DMS153 (cell line): ENCODE results near the gene FFAR1.
A peak's percentile ranks its signal among the peaks of the same experiment; 100 is the strongest.
"Not testable (repeated sequence)": the region's sequence is repeated elsewhere in the genome, so short reads cannot be mapped to it uniquely, and the experiment has no call there.

Experiments
- DNase-seq: peaks from one replicate; lab custom pipeline; 2025; lab: John Stamatoyannopoulos, UW

FFAR1 gene

DNA sequence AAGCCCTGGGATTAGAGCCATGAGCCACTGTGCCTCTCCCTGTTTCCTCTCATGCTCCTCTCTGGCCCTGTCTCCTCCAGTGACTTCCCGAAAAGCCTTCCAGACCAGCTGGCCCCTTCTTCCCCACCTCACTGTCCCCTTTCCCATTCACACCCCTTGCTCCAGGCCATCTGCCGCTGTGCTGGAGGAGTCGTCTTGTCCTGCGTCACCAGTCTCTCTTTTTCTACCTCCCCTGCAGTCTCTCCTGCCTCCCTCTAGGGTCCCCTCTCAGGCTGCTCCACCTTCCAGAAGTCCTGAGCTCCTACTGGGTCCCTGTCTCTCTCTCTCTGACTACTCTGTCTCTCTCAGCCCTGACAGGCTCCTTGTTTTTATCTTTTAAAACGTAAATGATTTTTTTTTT, 5.3 kb upstream of the FFAR1 start:
- DNase-seq, result no peak

DNA sequence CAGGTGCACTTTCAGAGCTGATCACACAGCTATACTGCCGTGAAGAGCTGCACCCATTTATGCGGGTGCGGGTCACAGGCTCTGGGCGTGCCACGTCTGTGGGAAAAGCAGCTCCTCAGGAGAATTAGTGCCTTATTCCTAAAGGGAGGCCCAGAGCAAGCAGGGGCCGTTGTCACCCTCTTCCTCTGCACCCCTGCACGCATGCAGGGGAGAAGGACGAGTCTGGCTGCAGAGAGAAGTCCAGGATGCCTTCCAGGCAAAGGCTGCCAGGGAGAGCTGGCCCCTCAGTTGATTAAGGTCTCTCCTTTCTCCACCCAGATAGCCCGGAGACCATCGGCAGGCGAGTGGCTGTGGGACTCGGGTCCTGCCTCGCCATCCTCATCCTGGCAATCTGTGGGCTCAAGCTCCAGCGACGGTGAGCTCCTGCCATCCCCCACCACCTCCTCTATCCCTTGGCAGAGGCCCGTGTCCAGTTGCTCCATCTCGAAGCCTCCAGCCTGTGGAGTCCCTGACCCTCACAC, 3.1 kb upstream of the FFAR1 start:
- DNase-seq, result no peak

DNA sequence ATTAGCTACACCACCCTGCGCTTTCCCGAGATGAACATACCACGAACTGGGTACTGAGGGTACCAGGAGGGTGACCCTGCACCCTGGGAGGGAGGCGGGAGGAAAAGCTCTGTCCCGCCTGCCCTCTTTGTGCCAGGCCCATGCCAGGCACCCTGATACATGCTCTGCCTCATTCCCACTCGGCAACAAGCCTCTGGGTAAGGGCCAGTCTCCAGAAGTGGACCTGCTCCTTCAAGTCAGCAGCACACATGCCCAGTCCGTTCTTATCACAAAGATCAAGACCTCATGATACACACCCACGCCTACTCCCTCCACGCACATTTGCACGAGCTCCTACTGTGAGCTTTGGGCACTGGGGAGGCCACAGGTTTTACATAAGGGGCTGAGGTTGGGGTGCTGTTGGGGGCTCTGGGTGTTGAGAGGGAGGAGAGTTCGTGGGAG, 2.0 kb upstream of the FFAR1 start:
- no peak for DNase-seq

DNA sequence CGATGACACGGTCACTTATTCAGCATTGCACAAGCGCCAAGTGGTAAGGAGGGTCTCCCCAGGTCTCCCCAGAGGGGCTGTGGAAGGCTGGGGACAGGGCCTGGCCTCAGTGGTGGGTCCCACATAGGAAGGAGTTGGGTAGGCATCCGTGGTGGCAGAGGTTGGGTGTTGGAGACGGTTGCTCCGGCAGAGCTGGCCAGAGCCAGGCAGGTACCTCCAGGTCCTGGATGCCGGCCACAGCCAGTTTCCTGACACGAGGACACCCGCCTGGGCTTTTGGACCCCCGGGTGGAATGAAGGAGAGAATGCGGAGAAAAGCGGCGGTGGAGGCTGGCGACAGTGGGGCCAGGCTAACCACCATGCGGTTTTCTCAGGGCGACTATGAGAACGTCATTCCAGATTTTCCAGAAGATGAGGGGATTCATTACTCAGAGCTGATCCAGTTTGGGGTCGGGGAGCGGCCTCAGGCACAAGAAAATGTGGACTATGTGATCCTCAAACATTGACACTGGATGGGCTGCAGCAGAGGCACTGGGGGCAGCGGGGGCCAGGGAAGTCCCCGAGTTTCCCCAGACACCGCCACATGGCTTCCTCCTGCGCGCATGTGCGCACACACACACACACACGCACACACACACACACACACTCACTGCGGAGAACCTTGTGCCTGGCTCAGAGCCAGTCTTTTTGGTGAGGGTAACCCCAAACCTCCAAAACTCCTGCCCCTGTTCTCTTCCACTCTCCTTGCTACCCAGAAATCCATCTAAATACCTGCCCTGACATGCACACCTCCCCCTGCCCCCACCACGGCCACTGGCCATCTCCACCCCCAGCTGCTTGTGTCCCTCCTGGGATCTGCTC, 1.3 kb upstream of the FFAR1 start:
- DNase-seq, result no peak

DNA sequence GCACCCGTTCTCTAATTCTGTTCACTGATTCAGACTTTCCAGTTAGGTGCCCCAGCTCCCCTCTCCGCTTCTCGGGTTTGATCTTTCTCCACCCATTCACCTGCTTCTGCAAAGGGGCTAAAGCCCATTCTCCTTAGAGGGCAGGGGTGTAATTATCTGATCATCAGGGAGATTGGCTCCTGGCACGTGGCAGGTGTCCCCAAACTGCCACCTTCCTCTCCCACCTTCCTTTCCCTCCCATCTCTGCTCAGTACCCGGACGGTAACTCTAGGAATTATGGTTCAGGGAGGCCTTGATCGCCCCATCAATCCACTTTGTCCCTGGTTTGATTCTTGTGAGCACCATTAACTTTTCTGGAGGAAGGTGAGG, 212 bp downstream of the FFAR1 start:
- DNase-seq, result no peak

DNA sequence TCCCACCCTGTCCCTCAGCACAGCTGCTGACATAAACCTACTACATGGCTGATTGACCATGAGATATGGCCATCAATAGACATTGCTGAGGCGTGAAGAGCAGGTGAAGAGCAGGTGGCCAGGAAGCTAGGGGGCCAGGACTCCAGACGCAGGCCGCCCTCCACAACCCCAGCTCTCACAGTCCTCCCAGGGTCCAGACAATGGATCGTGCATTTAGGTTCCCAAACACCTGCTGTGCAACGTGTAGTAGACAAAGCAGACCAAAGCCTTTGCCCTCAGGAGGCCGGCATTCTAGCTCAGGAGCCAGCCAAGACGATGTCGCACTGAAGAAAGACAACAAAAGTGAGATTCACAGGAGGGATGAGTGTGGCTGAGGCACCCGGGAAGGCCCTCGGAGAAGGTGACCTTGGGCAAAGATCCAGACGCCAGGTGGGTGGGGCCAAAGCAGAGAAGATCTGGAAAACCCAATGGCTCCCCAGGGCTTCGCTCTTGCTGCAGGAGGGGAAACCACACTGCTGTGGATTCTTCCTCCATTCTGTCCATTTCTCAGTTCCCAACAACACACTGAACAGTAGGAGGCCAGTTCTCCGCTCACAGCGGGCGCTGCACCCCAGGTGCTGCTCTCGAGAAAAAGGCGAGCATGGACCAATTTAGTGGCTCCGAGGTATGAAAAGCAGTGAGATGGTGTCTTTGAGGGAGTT, 1.4 kb downstream of the FFAR1 start:
- DNase-seq, result no peak

DNA sequence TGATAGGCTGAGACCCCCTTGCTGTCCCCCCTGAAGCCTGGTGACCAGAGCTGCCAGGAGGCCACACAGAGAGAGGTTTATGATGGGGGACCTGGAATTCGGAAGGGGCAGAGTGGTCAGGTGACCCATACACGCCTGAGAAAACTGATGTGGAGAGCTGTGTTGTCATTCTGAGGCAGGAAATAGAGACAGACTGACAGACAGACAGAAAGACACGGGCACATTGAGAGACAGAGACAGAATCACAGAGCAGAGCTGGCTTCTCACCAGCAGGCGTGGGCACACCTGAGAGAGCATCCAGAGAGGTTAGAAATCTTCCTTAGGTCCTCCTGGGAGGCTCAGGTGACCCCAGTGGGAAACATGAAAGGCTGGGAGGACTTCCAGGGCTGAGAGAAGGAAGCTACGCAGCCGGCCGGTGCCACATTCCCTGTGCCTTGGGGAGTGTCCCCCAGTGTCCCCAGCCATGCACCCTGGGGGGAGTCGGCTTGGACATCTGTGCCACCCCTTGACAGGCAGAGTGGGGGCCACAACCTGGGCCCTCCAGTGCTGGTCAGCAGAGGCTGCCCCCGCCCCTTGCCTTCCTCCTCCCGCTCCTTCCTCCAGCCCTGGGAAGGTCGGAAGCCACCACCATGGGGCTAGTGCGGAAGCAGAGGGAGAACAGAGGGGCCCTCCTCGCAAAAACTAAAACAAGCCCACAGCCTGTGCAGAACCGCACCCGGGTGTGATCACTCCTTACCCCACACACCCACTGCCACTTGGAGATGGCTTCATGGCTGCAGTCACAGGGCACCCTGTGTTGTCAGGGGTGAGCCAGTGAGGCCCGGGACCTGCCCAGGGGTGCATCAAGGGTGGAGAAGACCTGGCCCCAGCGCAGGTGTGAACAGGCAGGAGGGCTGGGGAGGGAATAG, 2.2 kb downstream of the FFAR1 start:
- DNase-seq, result no peak

DNA sequence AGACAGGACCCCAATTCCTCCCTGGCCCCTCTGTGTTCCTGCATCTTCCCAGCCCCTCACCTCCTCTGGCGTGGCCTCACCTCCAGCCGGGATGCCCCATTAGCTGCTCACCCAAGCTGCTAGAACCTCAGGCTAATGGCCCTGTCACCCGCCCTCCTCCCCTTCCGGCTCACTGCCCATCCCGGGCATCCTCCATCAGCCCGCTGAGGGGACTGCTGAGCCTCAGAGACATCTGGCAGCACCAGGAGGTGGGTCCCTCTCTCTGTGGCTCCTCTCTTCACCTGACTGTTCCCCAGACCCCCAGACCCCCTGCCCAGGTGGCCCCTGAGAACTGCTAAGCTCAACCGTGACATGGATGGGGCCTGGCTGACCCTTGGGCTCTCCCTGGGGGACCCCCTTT, 2.9 kb downstream of the FFAR1 start:
- DNase-seq, result no peak

DNA sequence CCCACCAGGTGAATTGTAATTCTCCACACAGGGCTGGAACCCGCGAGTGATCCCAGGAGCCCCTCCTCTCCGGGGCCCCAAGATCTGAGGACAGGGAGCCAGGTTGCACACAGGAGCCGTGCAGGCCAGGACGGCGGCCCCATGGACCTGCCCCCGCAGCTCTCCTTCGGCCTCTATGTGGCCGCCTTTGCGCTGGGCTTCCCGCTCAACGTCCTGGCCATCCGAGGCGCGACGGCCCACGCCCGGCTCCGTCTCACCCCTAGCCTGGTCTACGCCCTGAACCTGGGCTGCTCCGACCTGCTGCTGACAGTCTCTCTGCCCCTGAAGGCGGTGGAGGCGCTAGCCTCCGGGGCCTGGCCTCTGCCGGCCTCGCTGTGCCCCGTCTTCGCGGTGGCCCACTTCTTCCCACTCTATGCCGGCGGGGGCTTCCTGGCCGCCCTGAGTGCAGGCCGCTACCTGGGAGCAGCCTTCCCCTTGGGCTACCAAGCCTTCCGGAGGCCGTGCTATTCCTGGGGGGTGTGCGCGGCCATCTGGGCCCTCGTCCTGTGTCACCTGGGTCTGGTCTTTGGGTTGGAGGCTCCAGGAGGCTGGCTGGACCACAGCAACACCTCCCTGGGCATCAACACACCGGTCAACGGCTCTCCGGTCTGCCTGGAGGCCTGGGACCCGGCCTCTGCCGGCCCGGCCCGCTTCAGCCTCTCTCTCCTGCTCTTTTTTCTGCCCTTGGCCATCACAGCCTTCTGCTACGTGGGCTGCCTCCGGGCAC, 3.9 kb downstream of the FFAR1 start:
- no peak for DNase-seq

DNA sequence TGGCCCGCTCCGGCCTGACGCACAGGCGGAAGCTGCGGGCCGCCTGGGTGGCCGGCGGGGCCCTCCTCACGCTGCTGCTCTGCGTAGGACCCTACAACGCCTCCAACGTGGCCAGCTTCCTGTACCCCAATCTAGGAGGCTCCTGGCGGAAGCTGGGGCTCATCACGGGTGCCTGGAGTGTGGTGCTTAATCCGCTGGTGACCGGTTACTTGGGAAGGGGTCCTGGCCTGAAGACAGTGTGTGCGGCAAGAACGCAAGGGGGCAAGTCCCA, 4.4 kb downstream of the FFAR1 start:
- no peak for DNase-seq

DNA sequence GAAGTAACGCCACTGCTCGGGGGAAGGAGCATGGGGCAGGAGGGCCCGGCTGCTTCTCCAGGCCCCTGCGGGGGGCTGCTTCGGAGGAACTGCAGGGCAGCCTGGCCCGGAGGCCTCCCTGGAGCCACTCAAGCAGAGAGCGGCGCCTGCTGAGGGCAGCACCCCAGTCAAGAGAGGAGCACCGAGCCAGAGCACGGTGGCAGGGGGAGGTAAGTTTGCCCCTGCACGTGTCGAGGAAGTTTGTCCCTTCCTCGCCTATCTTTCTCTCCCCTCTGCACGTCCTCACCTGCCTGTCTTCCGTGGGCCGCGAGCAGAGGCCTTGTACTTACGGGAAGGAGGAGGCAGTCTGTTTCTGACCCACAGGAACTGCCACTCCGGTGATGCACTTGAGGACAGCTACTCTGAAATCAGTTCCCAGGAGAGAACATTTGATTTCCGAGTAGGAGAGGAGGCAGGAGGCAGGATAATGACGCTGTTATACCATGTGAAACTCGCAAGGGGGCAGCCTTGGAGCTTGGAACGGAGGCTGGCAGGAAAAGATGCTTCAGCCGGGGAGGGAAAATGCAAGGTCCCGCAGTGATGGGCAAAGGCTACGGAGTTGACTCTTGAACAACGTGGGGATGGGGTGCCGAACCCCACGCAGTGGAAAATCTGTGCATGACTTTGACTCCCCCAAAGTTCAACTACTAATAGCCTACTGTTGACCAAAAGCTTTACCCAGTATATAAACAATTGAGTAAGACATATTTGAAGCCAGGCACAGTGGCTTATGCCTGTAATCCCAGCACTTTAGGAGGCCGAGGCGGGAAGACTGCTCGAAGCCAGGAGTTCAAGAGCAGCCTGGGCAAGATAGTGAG, 5.0 kb downstream of the FFAR1 start:
- DNase-seq, result peak; percentile 78

DNA sequence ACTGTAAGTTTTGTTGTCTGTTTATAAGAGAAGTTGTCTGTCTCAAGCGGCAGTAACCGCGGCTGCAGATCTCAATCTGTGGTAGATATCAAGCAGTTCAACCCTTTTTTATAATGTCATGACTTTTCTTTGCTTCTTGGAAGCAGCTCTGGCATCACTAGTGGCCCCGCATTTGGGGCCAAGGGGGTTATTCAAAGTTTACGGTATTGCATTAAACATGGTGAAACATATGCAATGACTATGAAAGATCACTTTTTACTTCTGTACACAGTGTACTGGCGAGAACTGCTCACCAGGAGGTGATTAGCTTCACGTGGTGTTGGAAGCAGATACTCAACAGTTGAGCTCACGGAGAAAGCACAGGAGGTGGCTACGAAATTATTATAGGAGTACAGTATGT, 5.9 kb downstream of the FFAR1 start:
- DNase-seq, result no peak

DNA sequence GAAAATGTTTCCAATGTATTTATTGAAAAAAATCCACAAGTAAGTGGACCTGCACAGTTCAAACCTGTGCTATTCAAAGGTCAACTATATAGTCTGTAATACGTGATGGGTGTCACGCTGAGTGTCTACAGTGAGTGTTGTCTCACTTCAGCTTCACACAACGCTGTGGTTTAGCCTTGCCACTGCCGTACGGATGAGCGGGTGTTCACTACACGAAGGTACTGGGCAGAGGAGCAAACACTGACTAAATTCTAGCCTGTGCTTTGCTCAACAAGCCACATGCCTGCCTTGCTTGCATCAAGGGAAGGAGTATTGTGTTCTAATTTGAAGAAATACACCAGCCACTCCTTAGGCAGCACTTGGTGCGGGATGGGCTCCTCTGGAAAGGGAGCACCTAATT, 7.2 kb downstream of the FFAR1 start:
- no peak for DNase-seq

DNA sequence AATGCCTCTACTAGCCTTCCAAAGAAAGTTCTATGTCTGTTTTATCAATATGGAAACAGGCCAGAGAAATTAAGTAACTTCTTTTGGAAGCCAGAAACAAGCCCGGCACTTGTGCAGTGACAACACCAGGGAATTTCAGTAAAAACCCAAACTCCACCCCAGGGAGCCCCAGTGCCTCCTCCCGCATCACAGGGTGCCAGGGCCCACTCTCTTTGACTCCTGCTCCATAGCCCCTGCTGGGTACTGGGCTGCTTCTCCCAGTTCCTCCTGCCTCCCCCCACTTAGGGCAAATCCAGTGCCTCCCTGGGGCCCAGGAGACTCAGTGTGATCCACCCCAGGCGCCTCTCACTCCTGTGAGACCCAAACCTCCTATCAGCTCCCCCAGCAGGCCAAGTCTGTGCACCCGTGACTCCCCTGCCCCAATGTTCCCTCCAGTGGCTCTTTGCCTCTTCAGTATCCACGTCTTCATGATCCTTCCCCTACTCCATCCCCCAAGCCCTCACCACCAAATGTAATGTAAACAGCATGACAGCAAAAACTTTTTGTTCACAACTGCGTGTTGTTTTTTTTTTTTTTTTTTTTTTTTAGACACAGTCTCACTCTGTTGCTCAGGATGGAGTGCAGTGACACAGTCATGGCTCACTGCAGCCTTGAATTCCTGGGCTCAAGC, 8.2 kb downstream of the FFAR1 start:
- DNase-seq, result no peak

DNA sequence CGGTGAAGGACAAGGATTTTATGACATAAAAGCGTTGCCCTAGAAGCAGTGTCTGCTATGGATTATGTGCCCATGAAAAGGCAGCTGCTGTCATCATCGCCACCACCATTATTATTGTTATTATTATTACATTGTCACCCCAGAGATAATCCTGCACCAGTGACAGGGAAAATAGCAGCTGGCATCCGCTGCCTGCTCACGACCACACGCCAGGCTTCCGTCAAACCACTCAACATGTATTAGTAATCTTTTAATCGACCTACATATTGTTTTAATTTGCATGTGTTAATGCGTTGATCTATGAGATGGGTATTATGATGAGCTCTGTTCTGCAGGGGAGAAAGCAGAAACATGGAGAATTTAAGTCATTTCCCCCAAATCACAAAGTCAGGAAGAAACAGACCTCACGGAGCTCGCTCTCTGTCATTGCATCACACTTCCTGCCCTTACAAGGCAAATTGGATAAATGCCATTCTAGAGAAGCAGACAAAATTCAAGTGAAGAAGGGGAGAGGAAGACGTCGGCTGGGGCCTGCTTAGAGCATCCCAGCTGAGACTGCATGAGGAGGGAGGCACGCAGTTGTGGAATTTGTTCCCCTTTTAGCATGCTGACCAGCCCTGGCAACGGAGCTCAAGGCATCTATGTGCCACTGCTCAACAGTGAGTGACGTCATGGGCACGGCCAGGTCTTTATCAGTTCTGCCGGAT, 10.3 kb downstream of the FFAR1 start, which contains the start of gene FFAR3:
FFAR3 (plus strand) TSS at position 594 of the 707 bp plus-strand sequence. CDS start 431 bp downstream, outside the sequence.
- no peak for DNase-seq

DNA sequence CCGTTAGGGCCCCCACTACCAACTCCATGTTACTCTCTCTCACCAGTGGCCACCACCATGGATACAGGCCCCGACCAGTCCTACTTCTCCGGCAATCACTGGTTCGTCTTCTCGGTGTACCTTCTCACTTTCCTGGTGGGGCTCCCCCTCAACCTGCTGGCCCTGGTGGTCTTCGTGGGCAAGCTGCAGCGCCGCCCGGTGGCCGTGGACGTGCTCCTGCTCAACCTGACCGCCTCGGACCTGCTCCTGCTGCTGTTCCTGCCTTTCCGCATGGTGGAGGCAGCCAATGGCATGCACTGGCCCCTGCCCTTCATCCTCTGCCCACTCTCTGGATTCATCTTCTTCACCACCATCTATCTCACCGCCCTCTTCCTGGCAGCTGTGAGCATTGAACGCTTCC, 11.1 kb downstream of the FFAR1 start:
- not testable (repeated sequence) for DNase-seq

DNA sequence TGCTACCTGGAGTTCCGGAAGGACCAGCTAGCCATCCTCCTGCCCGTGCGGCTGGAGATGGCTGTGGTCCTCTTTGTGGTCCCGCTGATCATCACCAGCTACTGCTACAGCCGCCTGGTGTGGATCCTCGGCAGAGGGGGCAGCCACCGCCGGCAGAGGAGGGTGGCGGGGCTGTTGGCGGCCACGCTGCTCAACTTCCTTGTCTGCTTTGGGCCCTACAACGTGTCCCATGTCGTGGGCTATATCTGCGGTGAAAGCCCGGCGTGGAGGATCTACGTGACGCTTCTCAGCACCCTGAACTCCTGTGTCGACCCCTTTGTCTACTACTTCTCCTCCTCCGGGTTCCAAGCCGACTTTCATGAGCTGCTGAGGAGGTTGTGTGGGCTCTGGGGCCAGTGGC, 11.7 kb downstream of the FFAR1 start:
- not testable (repeated sequence) for DNase-seq

DNA sequence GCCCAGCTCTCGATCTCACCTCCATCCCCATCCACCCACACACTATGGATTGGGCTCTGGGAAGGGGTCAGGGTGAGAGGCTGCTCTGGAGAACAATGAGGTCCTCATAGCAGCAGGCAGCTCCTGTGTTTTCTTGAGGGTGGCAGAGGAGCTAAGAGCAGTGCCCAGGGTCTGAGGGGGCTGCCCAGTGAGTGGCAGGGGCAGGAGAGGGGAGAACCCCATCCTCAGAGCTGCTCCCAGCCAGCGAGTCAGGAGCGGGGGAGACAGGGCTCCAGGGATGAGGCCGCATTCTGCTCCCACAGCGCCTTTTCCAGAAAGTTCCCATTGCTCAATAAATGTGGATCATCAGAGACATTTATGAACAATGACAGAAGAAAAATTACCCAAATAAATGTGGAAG, 12.4 kb downstream of the FFAR1 start:
- DNase-seq, result not testable (repeated sequence)

DNA sequence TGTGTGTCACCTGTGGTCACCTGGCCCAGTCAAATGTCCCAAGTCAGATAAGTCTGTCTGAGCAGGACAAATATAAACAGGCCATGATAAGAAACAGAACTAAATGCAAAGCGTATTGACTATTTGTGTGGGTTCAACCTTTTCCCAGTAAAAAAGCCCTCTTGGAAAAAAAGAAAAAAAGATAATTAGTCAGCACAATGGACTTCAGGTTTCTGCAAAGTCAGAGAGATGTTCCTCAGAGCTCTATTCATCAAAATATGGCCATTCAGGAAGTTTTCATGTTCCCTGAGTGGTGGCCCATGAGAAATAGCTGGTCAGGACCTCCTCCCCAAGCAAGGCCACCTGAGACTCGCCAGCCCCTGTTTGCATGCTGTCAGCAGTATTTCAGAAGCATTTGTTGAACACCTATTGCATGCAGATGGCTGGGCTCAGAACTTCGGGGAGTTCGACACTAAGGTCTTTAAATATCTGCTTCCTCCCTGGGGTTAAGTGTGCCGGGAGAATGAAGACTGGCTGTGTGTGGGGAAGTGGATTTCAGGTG, 13.2 kb downstream of the FFAR1 start:
- DNase-seq, result no peak
